Tibial artery (tissue), 4 donors: Measurements from ENCODE around the gene TIMELESS.
A peak's percentile ranks its signal among the peaks of the same experiment; 100 is the strongest.

Experiments used
- DNase-seq, 2 donors: peaks; one replicate each; pipeline ENCODE4 v3.0.0-alpha.2; 2019
- H3K27ac ChIP-seq, 2 donors: fragments of 200-600 bp; sonication (generic) in 1 of 2; 1 replicate in 1 of 2; 2 replicates in 1 of 2; pipeline ENCODE4 v1.5.1; 2018 to 2019; ENCODE audit warnings: mild to moderate bottlenecking in 1 of 2
- H3K27me3 ChIP-seq, 2 donors: fragments of 200-600 bp; sonication (generic) in 1 of 2; one replicate each; pipeline versions ENCODE4 v1.5.1 to v1.6.0; 2016 to 2019
- H3K36me3 ChIP-seq, 3 donors: fragments of 200-600 bp; sonication (generic) in 2 of 3; one replicate each; pipeline ENCODE4 v1.5.1; 2016 to 2019; ENCODE audit warnings: mild to moderate bottlenecking in 2 of 3
- H3K4me1 ChIP-seq, 4 donors: fragments of 200-600 bp; sonication (generic) in 2 of 4; 1 replicate in 3 of 4; 2 replicates in 1 of 4; pipeline ENCODE4 v1.5.1; 2016 to 2019
- H3K4me3 ChIP-seq, 2 donors: fragments of 200-600 bp; sonication (generic) in 1 of 2; 1 replicate in 1 of 2; 2 replicates in 1 of 2; pipeline ENCODE4 v1.5.1; 2018 to 2019; ENCODE audit warnings: mild to moderate bottlenecking in 2 of 2
- H3K9me3 ChIP-seq, 3 donors: fragments of 200-600 bp; sonication (generic) in 1 of 3; one replicate each; pipeline ENCODE4 v1.5.1; 2016 to 2019
- CTCF ChIP-seq, 2 experiments: fragments of 200-600 bp in 1 of 2; fragments of 450-650 bp in 1 of 2; IDR thresholded peaks; one replicate each; pipeline ENCODE4 v1.5.1; 2017 to 2019; ENCODE audit warnings: antibody characterized with exemption in 2 of 2, mild to moderate bottlenecking in 1 of 2, moderate library complexity in 1 of 2
- intact Hi-C: fragments of 100-400 bp; cut with DNase I; formaldehyde crosslinking; loops from one replicate; pipeline ENCODE4 v1.15.0; 2023; ENCODE audit warnings: low total_unique reads

The TIMELESS gene

GRCh38 chr12:56490360-56490759 is 41.1 kb upstream of the TIMELESS start:
- H3K9me3 ChIP-seq, result no peaks in the 10 kb centered on the region
- TF ChIP-seq CTCF (IDR thresholded peaks at IDR 0.05), result no peak
- peaks cover 0 to 6% of the 10 kb centered on the region in 2 donors for H3K27me3 ChIP-seq
- intact Hi-C loops, result no loop called here
- H3K36me3 ChIP-seq, result no peaks in the 10 kb centered on the region
- H3K27ac ChIP-seq, result no peak overlapping the region
- peaks cover 0 to 16% (median 10%) of the 10 kb centered on the region in 4 donors for H3K4me1 ChIP-seq
- H3K4me3 ChIP-seq, result no peak overlapping the region
- DNase-seq, result no peak

DNA sequence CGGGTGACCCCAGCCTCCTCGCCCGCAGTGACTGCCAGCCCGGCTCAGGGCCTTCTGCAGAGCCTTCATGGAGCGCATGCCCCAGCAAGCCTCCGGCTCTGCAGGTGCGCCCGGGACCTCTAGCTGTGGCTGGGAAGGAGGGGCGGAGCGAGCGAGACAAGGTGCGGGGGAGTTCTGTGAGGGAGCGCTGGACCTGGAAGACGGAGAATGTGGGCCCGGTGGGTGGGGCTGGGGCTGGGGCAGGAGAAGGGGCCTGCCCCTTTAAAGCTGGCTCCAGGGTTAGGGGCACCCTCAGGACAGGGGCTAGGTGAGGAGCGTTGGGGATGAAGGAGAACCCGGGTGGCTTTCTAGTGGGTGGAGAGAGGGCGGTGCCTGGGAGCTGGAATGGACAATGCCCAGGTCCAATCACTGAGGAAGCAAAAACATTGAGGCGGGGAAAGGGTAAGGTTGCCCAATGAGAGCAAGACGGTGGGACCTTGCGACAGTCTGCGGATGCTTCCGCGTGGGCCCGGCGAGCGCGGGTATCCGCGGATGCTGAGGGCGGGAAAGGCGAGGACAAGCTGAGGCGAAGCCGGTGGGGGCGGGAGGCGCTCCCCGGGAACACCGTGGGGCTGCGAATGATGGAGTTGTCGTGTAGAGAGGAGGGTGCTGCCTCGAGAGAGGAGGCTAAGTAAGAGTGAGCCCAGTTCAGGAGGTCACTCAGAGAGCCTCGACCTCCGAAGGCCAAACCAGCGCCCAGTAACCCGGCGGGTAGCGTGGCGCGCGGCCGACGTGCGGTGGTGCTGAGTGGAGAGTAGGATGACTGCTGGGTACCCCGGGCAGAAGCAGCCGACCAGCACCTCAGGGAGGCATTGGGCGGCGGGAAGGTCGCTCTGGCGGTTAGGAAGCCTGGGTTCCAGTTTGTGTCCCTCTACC is 39.1 kb upstream of the TIMELESS start, which contains the start of gene GLS2:
Gene GLS2 (minus strand): TSS at position 121 of the 915 bp plus-strand sequence. CDS start 43 bp downstream, at position 78.
- no peak for TF ChIP-seq CTCF (IDR thresholded peaks at IDR 0.05)
- DNase-seq, result peak; percentile 76 to 83
- Histone ChIP-seq H3K27ac (peak within 1 kb of the TSS in 1 of 2 donors; percentile 38), H3K36me3 (no peaks in the 10 kb centered on the region), H3K4me3 (peak within 1 kb of the TSS; percentile 60 to 64), H3K4me1 (peaks cover 0 to 16% (median 10%) of the 10 kb centered on the region in 4 donors), H3K27me3 (peaks cover 0 to 3% of the 10 kb centered on the region in 2 donors), H3K9me3 (no peaks in the 10 kb centered on the region)
- intact Hi-C loops, result no loop called here

DNA sequence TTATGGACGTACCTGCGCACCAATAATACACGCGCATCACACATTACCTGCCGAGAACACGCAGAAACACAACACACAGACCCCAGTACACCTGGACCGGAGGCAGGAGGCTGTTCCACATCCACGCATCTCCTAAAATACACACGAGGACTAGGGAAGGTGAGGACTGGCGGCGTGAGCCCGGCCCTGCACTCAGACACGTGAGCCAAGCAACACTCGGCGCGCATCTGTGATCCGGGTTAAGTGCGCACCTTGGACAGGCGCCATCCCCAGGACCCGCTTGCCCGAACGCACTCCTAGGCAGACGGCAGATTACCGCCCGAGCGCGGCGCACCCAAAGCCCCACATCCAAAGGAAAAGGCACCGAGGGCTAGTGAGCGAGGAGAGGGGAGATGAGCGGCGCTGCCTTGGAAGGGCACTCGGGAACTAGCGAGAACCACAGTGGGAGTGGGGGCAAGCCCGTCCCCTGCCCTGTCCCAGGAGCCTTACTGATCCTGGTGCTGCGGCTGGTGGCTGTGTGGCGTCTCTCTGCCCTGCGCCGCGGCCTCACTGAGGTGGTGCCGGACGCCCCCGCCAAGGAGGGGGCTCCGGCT is 38.3 kb upstream of the TIMELESS start:
- no peaks in the 10 kb centered on the region for H3K36me3 ChIP-seq
- TF ChIP-seq CTCF (IDR thresholded peaks at IDR 0.05), result no peak
- intact Hi-C loops, result no loop called here
- peaks cover 0 to 16% (median 10%) of the 10 kb centered on the region in 4 donors for H3K4me1 ChIP-seq
- H3K4me3 ChIP-seq, result peak overlapping the region; percentile 60 to 64
- no peaks in the 10 kb centered on the region for H3K9me3 ChIP-seq
- peak overlapping the region in 1 of 2 donors; percentile 38 for H3K27ac ChIP-seq
- H3K27me3 ChIP-seq, result peaks cover 0 to 3% of the 10 kb centered on the region in 2 donors
- peak in 1 of 2 donors; percentile 28 for DNase-seq

GRCh38 chr12:56486694-56487093 is 37.5 kb upstream of the TIMELESS start:
- intact Hi-C loops, result no loop called here
- DNase-seq, result no peak
- H3K9me3 ChIP-seq, result no peaks in the 10 kb centered on the region
- no peak overlapping the region for H3K4me3 ChIP-seq
- peaks cover 0 to 1% of the 10 kb centered on the region in 2 donors for H3K27me3 ChIP-seq
- TF ChIP-seq CTCF (IDR thresholded peaks at IDR 0.05), result no peak
- no peaks in the 10 kb centered on the region for H3K36me3 ChIP-seq
- peaks cover 0 to 16% (median 10%) of the 10 kb centered on the region in 4 donors for H3K4me1 ChIP-seq
- no peak overlapping the region for H3K27ac ChIP-seq

DNA sequence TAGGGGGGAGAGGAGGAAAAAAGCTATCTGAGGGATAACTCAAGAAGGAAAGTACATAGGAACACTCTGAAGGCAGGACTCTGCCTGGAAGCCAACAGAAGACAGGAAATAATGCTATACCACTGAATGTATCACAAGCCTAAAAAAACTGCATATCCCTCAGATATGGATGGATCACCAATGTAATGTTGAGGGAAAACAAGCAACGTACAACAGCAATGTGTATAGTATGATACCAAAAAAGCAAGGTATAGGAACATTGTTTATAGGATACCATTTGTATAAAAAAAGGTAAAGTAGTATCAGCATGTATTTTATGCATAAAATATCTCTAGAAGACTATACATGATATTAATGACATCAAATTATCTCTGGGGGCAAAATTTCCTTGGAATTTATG is 35.3 kb upstream of the TIMELESS start:
- DNase-seq, result no peak
- Histone ChIP-seq H3K36me3 (no peaks in the 10 kb centered on the region), H3K4me3 (no peak overlapping the region), H3K9me3 (no peaks in the 10 kb centered on the region), H3K4me1 (peaks cover 0 to 16% (median 10%) of the 10 kb centered on the region in 4 donors), H3K27me3 (no peaks in the 10 kb centered on the region), H3K27ac (no peak overlapping the region)
- intact Hi-C loops, result no loop called here
- TF ChIP-seq CTCF (IDR thresholded peaks at IDR 0.05), result no peak
